NB4 (cell line): ENCODE data around the gene ADSS1.

ENCODE experiments used
- DNase-seq: peaks from one replicate; pipeline ENCODE4 v3.0.0; 2010; ENCODE audit warnings: low read depth
- H3K4me3 ChIP-seq: one replicate; pipeline ENCODE4 v1.5.1; 2011; ENCODE audit warnings: mild to moderate bottlenecking, low read depth, low read length, moderate library complexity
- MAX ChIP-seq: IDR thresholded peaks from 2 replicates; pipeline ENCODE4 v1.6.1; 2011; ENCODE audit warnings: low read depth, low read length
- MYC ChIP-seq: IDR thresholded peaks from 2 replicates; pipeline ENCODE4 v1.6.1; 2011; ENCODE audit warnings: low read depth, low read length
- POLR2A ChIP-seq: IDR thresholded peaks from 2 replicates; pipeline ENCODE4 v1.6.1; 2011; ENCODE audit warnings: mild to moderate bottlenecking; ENCODE audit not compliant: insufficient read length; ENCODE audit errors: extremely low read depth
- TF ChIP-seq, protein P1 (sequence below): IDR thresholded peaks from one replicate; pipeline ENCODE4 v1.5.1; 2012; ENCODE audit warnings: low read depth, low read length

ADSS1 gene

DNA sequence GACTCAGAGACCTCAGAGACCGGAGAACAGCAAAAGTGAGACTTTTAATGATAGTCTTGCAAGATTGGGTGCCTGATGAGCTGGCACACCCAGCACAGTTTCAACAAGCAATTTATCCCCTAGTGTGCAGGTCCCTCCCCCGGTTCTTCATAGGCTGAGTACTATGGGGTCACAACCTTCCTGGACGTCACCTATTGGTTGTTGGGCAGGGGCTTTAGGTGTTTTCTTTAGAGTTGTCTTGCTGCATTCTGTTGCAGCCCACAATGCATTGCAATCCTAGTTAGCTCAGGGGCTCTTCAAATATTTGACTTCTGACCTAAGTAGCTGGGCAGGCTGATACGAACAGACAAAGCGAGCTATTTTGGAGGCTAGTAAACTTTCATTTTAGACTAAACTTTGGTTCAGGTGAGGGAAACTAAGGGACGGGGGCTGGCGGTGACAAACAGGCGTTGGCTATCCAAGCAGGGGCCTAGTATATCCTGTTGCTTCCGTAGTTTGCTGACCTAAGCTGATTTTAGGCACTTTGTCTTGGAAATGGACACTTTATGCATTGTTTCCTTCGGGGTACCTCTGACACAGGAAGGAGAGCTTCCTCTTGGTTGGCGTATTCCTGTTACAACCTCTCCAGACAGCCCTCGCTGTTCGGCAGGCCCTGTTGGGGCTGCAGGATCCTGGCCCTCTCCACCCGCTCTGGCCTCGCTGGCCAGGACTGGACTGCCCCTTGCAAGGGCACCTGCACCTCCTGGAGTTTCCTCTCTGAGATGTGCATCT lies 43.0 kb downstream of the ADSS1 start:
- no peak overlapping the region for H3K4me3 ChIP-seq
- TF ChIP-seq MAX (no peak), MYC (no peak), POLR2A (no peak)
- TF ChIP-seq, protein P1, sequence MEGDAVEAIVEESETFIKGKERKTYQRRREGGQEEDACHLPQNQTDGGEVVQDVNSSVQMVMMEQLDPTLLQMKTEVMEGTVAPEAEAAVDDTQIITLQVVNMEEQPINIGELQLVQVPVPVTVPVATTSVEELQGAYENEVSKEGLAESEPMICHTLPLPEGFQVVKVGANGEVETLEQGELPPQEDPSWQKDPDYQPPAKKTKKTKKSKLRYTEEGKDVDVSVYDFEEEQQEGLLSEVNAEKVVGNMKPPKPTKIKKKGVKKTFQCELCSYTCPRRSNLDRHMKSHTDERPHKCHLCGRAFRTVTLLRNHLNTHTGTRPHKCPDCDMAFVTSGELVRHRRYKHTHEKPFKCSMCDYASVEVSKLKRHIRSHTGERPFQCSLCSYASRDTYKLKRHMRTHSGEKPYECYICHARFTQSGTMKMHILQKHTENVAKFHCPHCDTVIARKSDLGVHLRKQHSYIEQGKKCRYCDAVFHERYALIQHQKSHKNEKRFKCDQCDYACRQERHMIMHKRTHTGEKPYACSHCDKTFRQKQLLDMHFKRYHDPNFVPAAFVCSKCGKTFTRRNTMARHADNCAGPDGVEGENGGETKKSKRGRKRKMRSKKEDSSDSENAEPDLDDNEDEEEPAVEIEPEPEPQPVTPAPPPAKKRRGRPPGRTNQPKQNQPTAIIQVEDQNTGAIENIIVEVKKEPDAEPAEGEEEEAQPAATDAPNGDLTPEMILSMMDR: no peak
- no peak for DNase-seq

DNA sequence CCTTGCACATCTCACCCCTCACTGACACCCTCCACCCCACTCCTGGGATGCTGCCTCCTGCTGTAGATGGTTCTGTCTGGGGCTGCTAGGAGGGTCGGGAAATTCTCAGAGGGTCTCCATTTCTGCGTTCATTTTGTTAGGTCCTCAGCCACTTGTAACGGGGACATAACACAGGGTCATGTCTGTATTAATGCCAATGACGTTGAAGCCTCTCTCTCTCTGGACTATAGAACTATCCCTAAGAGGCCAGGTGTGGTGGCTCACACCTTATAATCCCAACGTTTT lies 43.5 kb downstream of the ADSS1 start:
- H3K4me3 ChIP-seq: no peak overlapping the region
- no peak for DNase-seq
- TF ChIP-seq MAX (no peak), POLR2A (no peak), MYC (no peak)
- TF ChIP-seq, protein P1: no peak

DNA sequence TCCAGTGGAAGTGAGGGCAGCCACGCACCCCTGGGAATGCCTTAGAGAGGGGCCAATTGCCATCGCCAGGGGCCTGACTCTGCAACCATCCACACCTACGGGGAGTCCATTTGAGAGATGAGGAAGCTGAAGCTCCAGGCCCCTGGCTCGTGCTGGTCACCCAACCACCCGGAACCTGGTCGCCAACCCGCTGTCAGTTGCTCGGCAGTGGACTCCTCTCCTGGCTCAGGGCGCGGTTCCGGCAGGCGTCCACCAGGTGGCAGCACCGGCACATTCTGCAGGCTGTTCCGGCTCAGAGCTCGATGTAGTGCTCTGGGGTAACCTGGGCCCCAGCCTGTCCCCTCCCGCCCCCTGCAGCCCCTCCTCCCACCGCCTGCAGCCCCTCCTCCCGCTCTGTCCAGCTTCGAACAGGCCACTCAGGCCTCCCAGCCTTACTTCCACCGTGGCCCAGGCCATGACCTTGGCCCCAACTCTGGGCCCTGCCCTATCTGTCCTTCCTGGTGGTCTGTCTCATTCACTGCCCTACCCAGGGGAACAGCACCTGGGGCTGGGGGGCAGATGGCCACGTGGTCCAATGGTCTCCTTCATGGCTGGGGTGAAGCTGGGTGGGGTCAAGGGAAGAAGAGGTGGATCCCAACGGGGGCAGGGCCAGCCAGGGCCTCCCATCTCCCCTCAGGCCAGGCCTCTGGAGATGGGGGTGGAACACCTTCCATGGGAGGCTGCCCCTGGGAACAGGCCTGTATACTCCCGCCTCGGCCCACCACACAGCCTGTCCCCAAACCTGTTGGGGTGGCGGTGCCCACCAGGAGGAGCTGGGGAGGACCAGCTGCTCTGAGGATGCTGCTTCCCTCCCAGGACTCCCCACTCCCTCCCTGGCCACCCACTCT lies 44.7 kb downstream of the ADSS1 start:
- no peak overlapping the region for H3K4me3 ChIP-seq
- TF ChIP-seq MYC: no peak
- TF ChIP-seq MAX: peak; percentile 54; the same call in 1 of the 2 replicates
- TF ChIP-seq POLR2A: no peak
- TF ChIP-seq, protein P1: peak; percentile 65
- DNase-seq: peak; percentile 82

DNA sequence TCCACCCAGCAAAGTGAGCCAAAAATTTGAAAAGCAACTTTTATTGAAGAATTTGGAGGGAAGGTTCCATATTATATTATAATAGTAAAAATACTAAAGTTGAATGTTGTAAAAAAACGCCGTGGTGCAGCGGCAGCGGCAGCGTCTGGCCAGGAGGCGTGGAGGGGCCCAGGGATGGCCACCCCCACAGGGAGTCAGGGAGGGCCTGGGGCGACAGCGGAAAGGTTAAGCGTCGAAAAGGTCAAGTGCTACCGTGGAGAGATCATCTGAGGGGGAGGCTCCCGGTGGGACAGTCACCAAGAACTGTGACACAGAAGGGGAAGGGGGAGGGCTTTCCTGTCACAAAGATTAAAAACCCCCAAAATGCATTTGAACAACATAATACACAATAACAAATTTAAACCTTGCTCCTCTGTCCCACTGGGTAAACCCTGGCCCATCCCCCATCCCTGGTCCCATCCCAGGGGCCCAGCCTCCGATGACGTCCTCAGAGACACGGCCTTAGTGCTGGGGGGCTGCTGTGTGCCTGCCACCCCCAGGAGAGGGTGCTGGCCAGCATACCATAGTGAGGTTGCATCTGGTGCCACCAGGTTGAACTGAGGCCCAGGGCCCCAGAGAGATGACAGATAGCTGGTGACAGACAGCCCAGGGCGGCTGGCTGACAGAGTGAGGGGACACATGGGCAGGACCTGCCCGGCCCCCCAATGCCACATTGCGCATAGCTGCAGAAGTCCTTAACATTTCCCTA lies 45.5 kb downstream of the ADSS1 start:
- H3K4me3 ChIP-seq: no peak overlapping the region
- TF ChIP-seq POLR2A (no peak), MYC (no peak), MAX (no peak)
- TF ChIP-seq, protein P1: no peak
- DNase-seq: no peak

DNA sequence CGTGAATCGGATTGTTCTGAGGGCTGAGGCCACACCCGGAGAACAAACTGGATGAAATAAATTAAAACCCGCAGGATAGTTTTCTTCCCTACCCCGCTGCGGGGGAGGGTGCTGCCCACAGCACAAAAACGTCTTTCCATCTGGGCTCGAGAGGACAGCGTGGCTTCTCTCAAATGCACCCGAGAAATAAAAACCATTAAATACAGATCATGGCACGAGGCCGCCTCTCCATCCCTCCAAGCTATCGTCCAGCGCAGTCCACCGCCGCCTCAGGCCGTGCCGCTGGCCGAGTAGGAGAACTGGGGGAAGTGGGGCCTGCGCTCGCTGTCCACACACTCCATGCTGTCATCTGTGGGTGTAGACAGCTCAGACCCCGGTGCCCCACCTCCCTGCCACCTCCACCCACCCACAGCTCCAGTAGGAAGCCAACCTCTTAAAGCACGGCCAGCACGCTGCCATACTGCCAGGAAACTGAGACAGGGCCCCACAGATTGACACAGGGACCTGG lies 46.1 kb downstream of the ADSS1 start:
- H3K4me3 ChIP-seq: no peak overlapping the region
- DNase-seq: no peak
- TF ChIP-seq, protein P1: no peak
- TF ChIP-seq MYC (no peak), MAX (no peak), POLR2A (no peak)
